Heart right ventricle (tissue), 16 donors: ENCODE results near the gene MAPK11. TPM values are rescaled to one million over a fixed set of nuclear protein-coding genes. Genes with fewer than 3 reads are reported as not detected.

Experiments used
- ATAC-seq, 8 donors: fragments of 200-7000 bp; cut with Tn5 transposase; one replicate each; pipeline ENCODE4 v1.9.1; 2020; ENCODE audit warnings: mild to moderate bottlenecking in 8 of 8, moderate library complexity in 8 of 8, moderate number of reproducible peaks in 1 of 8
- DNase-seq, 2 donors: peaks; one replicate each; pipeline ENCODE4 v3.0.0-alpha.2; 2020
- H3K27ac ChIP-seq, 10 donors: fragments of 200-600 bp; sonication (generic) in 2 of 10; one replicate each; pipeline versions ENCODE4 v1.5.0 to v1.8.0; 2020 to 2022; ENCODE audit warnings: mild to moderate bottlenecking in 3 of 10
- H3K27me3 ChIP-seq, 7 donors: fragments of 200-600 bp; one replicate each; pipeline ENCODE4 v1.8.0; 2021 to 2022; ENCODE audit warnings: mild to moderate bottlenecking in 2 of 7
- H3K36me3 ChIP-seq, 9 donors: fragments of 200-600 bp; sonication (generic) in 1 of 9; one replicate each; pipeline versions ENCODE4 v1.5.0 to v1.8.0; 2020 to 2022; ENCODE audit warnings: mild to moderate bottlenecking in 2 of 9
- H3K4me1 ChIP-seq, 9 donors: fragments of 200-600 bp; sonication (generic) in 1 of 9; one replicate each; pipeline versions ENCODE4 v1.5.0 to v1.8.0; 2020 to 2022; ENCODE audit warnings: mild to moderate bottlenecking in 4 of 9
- H3K4me3 ChIP-seq, 10 donors: fragments of 200-600 bp; sonication (generic) in 2 of 10; one replicate each; pipeline versions ENCODE4 v1.5.0 to v1.8.0; 2020 to 2022; ENCODE audit warnings: mild to moderate bottlenecking in 7 of 10, moderate library complexity in 2 of 10
- H3K9me3 ChIP-seq, 11 donors: fragments of 200-600 bp in 10 of 11; sonication (generic) in 2 of 11; one replicate each; pipeline versions ENCODE4 v1.5.0 to v1.8.0; 2013 to 2022; ENCODE audit warnings: mild to moderate bottlenecking in 2 of 11, control low read depth in 1 of 11, moderate library complexity in 1 of 11
- CTCF ChIP-seq, 9 donors: fragments of 200-600 bp; sonication (generic) in 2 of 9; IDR thresholded peaks; one replicate each; pipeline versions ENCODE4 v1.5.0 to v1.8.0; 2021 to 2022; ENCODE audit warnings: antibody characterized with exemption in 9 of 9, mild to moderate bottlenecking in 5 of 9, moderate library complexity in 1 of 9
- WGBS, 2 donors: extraction: QIAGEN DNeasy Blood & Tissue Kit; methylation state at CpG; one replicate each; pipeline ENCODE4 v1.1.7; 2013; ENCODE audit warnings: inconsistent platforms in 1 of 2; 5-methylcytosine and 5-hydroxymethylcytosine counted together
- intact Hi-C, 10 donors: fragments of 100-400 bp; cut with DNase I; formaldehyde crosslinking; loops; one replicate each; pipeline versions ENCODE4 v1.11.1 to v1.14.2; 2022
- polyA plus RNA-seq, 2 donors: library from polyadenylated mRNA; stranded (reverse); fragments of 200-250 nt; gene quantifications; one replicate each; pipeline ENCODE4 v1.2.3, GENCODE V29; 2013
- total RNA-seq, 10 donors: library from RNA; stranded (reverse); fragmentation: NEBNext Ultra II Directional in 3 of 10; extraction: Animal tissue kit (Norgen Biotek cat#: 25700) in 3 of 10; gene quantifications; one replicate each; pipeline versions ENCODE4 v1.2.1 to v1.2.4, GENCODE V29; 2021 to 2023
- donor health status: Arrhythmogenic right ventricular cardiomyopathy.
- donor health status: ischemic (EF 13 %, LVEDD 7.1; RV severe dilation, severe dysfunction).
- donor health status: healthy with polysubstance abuse.
- donor health status: DM: no; HTN: yes; CAD: no.
- donor health status: DM: no; HTN: no; CAD: no.
- donor health status: ischemic (EF 25% LVEDD 6.9; RV normal size, moderate dysfunction).
- donor health status: ischemic (EF 25% LVEDD 5.7; RV mildly dilated, moderate dysfunction).
- donor health status: healthy.
- donor health status: DM: yes; HTN: yes; CAD: no.
- donor health status: Ischemic cardiomyopathy.
- donor health status: ischemic (EF 35%, LVEDD 5.7; RV mildly dilated, moderate dysfunction).
- donor health status: nonischemic (EF 11% LVEDD 7.7; RV severe dilation, severe dysfunction).
- donor health status: DM: yes; HTN: yes; CAD: no.
- donor health status: PGD.
- donor health status: ischemic (EF 29% LVEDD 5.4; RV normal size, mild dysfunction).
- donor health status: nonischemic (EF 23%, LVEDD 6.1; RV moderate dilation, normal function).

The MAPK11 gene
- total and polyA plus RNA-seq, 12 donors = 4.3 to 18.0 (median 7.2) TPM

GRCh38 chr22:50233223-50233622 lies 37.0 kb downstream of the MAPK11 start:
- Histone ChIP-seq H3K27ac (no peak overlapping the region), H3K4me1 (no peaks in the 10 kb centered on the region), H3K36me3 (peaks cover 0 to 81% (median 5%) of the 10 kb centered on the region in 9 donors), H3K9me3 (no peaks in the 10 kb centered on the region), H3K27me3 (no peaks in the 10 kb centered on the region), H3K4me3 (no peak overlapping the region)
- intact Hi-C loops = no loop called here
- DNase-seq = no peak
- ATAC-seq = no peak
- WGBS, 2 donors = 89 to 91% methylated on average over 18 of the region's 18 CpGs
- no peak for TF ChIP-seq CTCF (IDR thresholded peaks at IDR 0.05)

- intact Hi-C loops = no loop called here
Measured at GRCh38 chr22:50232481-50233151, 37.6 kb downstream of the MAPK11 start.

GRCh38 chr22:50229370-50229769 lies 40.8 kb downstream of the MAPK11 start:
- Histone ChIP-seq H3K36me3 (peaks cover 0 to 89% (median 21%) of the 10 kb centered on the region in 9 donors), H3K9me3 (no peaks in the 10 kb centered on the region), H3K4me1 (no peaks in the 10 kb centered on the region), H3K27me3 (no peaks in the 10 kb centered on the region), H3K27ac (no peak overlapping the region), H3K4me3 (no peak overlapping the region)
- TF ChIP-seq CTCF (IDR thresholded peaks at IDR 0.05) = no peak
- no peak for DNase-seq
- ATAC-seq = no peak
- WGBS, 2 donors = 97% methylated on average over 16 of the region's 16 CpGs
- intact Hi-C loops = no loop called here

More at GRCh38 chr22:50232481-50233151, 37.6 kb downstream of the MAPK11 start:
- peaks cover 0 to 81% (median 5%) of the 10 kb centered on the region in 9 donors for H3K36me3 ChIP-seq
- TF ChIP-seq CTCF (IDR thresholded peaks at IDR 0.05) = no peak
- H3K4me1 ChIP-seq = no peaks in the 10 kb centered on the region
- no peaks in the 10 kb centered on the region for H3K27me3 ChIP-seq
- H3K27ac ChIP-seq = no peak overlapping the region
- no peak for ATAC-seq
- H3K4me3 ChIP-seq = no peak overlapping the region
- WGBS, 2 donors = 93 to 94% methylated on average over 20 of the region's 20 CpGs
- DNase-seq = no peak
- H3K9me3 ChIP-seq = no peaks in the 10 kb centered on the region

- intact Hi-C loops = no loop called here
- ATAC-seq = no peak
- no peak overlapping the region for H3K4me3 ChIP-seq
- H3K27ac ChIP-seq = no peak overlapping the region
- H3K4me1 ChIP-seq = no peaks in the 10 kb centered on the region
- no peak for TF ChIP-seq CTCF (IDR thresholded peaks at IDR 0.05)
- H3K36me3 ChIP-seq = peaks cover 0 to 96% (median 22%) of the 10 kb centered on the region in 9 donors
- 95 to 96% methylated on average over 9 of the region's 9 CpGs for WGBS, 2 donors
- DNase-seq = no peak
- H3K9me3 ChIP-seq = no peaks in the 10 kb centered on the region
- no peaks in the 10 kb centered on the region for H3K27me3 ChIP-seq
Measured at GRCh38 chr22:50228366-50228765, 41.8 kb downstream of the MAPK11 start.
